Gastroesophageal sphincter (tissue), 3 donors: Measurements from ENCODE around the gene POMT2.

ENCODE experiments used
- POLR2A ChIP-seq, 2 donors: fragments of 450-650 bp; IDR thresholded peaks; one replicate each; pipeline ENCODE4 v1.6.1; 2017; ENCODE audit warnings: antibody characterized with exemption in 2 of 2, mild to moderate bottlenecking in 2 of 2, moderate library complexity in 1 of 2
- TF ChIP-seq, protein P1 (sequence below), 4 experiments: fragments of 200-600 bp in 2 of 4; fragments of 450-650 bp in 2 of 4; sonication (generic) in 1 of 4; IDR thresholded peaks; one replicate each; pipeline ENCODE4 v1.5.1; 2017 to 2019; ENCODE audit warnings: antibody characterized with exemption in 4 of 4, mild to moderate bottlenecking in 2 of 4, moderate library complexity in 2 of 4

DNA sequence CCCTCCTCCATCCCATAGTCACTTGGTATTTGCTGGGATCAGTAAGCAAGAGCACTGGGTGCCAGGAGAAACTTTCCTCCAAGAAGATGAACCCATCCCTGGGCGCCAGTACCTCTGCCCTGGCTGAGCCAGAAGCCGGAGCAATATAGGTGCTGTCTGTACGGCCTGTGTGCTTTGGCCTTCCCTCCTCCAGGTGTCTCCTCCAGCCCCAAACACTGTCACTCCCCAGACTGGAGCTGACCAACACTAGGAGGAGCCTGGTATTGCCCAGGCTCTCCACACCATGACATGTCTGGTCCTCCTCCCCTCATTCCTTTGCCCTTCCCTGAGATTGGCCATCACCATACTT lies 5.0 kb upstream of the POMT2 start:
- TF ChIP-seq, protein P1, sequence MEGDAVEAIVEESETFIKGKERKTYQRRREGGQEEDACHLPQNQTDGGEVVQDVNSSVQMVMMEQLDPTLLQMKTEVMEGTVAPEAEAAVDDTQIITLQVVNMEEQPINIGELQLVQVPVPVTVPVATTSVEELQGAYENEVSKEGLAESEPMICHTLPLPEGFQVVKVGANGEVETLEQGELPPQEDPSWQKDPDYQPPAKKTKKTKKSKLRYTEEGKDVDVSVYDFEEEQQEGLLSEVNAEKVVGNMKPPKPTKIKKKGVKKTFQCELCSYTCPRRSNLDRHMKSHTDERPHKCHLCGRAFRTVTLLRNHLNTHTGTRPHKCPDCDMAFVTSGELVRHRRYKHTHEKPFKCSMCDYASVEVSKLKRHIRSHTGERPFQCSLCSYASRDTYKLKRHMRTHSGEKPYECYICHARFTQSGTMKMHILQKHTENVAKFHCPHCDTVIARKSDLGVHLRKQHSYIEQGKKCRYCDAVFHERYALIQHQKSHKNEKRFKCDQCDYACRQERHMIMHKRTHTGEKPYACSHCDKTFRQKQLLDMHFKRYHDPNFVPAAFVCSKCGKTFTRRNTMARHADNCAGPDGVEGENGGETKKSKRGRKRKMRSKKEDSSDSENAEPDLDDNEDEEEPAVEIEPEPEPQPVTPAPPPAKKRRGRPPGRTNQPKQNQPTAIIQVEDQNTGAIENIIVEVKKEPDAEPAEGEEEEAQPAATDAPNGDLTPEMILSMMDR (IDR thresholded peaks at IDR 0.05) = no peak
- TF ChIP-seq POLR2A (IDR thresholded peaks at IDR 0.05) = no peak
